ENCODE results near the gene CACNA2D3. TPM values are rescaled to one million over a fixed set of nuclear protein-coding genes. Genes with fewer than 3 reads are reported as not detected.

The CACNA2D3 gene
- polyA plus RNA-seq, 2 of the 4 experiments (the other 2 are of a cell fraction) = 0.04 to 0.05 TPM

DNA sequence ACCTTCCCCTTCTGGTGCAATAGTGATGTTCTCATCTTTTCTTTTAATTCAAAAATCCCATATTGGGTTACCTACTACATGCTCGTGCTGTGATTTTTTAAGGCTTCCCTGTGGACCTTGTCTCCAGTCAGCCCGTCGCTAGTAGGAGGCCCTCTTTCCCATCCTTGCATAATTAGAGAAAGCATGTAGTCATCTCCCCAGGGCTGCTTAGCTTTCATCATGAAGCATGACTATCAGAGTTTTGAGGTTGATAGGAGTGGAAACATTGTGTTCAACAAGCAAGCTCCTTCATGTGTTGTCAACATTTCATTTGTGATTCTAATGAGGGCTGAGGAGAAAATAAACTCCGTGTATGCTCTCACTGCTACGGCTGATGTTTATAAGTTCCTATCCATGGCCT lies 814.2 kb downstream of the CACNA2D3 start:
- Histone ChIP-seq H3K9me3 (no peaks in the 10 kb centered on the region), H3K27ac (no peak overlapping the region), H3K4me2 (no peak overlapping the region), H3K4me1 (no peaks in the 10 kb centered on the region), H3K4me3 (no peak overlapping the region)
- POLR2A ChIA-PET = no interaction called here
- FAIRE-seq (no peak), DNase-seq (ENCODE audit: low read depth in 1 of 2, low spot score in 1 of 2) (no peak), ATAC-seq (no peak)
- TF ChIP-seq GATA3 (IDR thresholded peaks at IDR 0.05; ENCODE audit: borderline replicate concordance) = no peak
- TF ChIP-seq, protein P1, sequence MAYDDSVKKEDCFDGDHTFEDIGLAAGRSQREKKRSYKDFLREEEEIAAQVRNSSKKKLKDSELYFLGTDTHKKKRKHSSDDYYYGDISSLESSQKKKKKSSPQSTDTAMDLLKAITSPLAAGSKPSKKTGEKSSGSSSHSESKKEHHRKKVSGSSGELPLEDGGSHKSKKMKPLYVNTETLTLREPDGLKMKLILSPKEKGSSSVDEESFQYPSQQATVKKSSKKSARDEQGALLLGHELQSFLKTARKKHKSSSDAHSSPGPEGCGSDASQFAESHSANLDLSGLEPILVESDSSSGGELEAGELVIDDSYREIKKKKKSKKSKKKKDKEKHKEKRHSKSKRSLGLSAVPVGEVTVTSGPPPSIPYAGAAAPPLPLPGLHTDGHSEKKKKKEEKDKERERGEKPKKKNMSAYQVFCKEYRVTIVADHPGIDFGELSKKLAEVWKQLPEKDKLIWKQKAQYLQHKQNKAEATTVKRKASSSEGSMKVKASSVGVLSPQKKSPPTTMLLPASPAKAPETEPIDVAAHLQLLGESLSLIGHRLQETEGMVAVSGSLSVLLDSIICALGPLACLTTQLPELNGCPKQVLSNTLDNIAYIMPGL (CRISPR knock-in tag; IDR thresholded peaks at IDR 0.05; ENCODE audit: borderline replicate concordance) = no peak
- CTCF ChIA-PET = interaction anchor here (0.7 to 1.6 kb wide), 2 partner anchors 16 to 71 kb away, joined by 3 to 4 read pairs; no protein-coding TSS in a partner anchor
- 32% methylated on average over 5 of the region's 5 CpGs for WGBS (ENCODE audit: missing lambda C conversion rate)

- H3K9me3 ChIP-seq = no peaks in the 10 kb centered on the region
- no peaks in the 10 kb centered on the region for H3K4me1 ChIP-seq
- no peak for DNase-seq (ENCODE audit: low read depth in 1 of 2, low spot score in 1 of 2)
- ChIA-PET POLR2A (no interaction called here), CTCF (no interaction called here)
- TF ChIP-seq FOSB (CRISPR knock-in tag; IDR thresholded peaks at IDR 0.05) (no peak), ZFP36 (IDR thresholded peaks at IDR 0.05; ENCODE audit: borderline replicate concordance, partially characterized antibody) (no peak), HES2 (IDR thresholded peaks at IDR 0.05) (no peak), HOXA7 (CRISPR knock-in tag; IDR thresholded peaks at IDR 0.05) (no peak)
- TF ChIP-seq, protein P1 (CRISPR knock-in tag; IDR thresholded peaks at IDR 0.05; ENCODE audit: borderline replicate concordance) = no peak
- 0% methylated on average over 3 of the region's 6 CpGs for WGBS (ENCODE audit: missing lambda C conversion rate)
- no peak overlapping the region for H3K27ac ChIP-seq
- no peak for FAIRE-seq
- ATAC-seq = no peak
- H3K4me2 ChIP-seq = no peak overlapping the region
- H3K4me3 ChIP-seq = no peak overlapping the region
These were observed 817.4 kb downstream of the CACNA2D3 start for GRCh38 chr3:54939557-54940300.

DNA sequence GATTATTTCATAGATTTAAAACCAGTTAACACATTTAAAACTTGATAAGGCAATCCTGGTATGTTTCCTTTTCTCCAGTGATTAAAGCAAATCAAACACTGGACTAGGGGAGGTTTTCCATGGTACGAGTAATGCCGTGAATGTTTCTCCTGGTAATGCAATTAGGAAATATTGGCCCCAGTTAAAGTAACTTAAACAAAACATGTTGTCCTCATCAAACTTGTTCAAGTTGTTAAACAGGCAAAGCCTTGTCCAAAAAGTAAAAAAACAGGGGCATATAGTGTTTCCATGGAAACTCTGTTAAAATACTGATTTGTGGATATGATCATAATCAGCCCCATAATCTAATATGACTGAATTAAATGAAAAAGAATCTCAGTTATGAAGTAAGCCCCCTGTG lies 818.6 kb downstream of the CACNA2D3 start:
- 78% methylated on average over 2 of the region's 2 CpGs for WGBS (ENCODE audit: missing lambda C conversion rate)
- H3K4me1 ChIP-seq = no peaks in the 10 kb centered on the region
- POLR2A ChIA-PET = no interaction called here
- H3K4me3 ChIP-seq = no peak overlapping the region
- TF ChIP-seq GATA3 (IDR thresholded peaks at IDR 0.05; ENCODE audit: borderline replicate concordance) (no peak), MAFK (IDR thresholded peaks at IDR 0.05; ENCODE audit: partially characterized antibody) (no peak)
- FAIRE-seq = no peak
- DNase-seq (ENCODE audit: low read depth in 1 of 2, low spot score in 1 of 2) = no peak
- H3K27ac ChIP-seq = no peak overlapping the region
- no peaks in the 10 kb centered on the region for H3K9me3 ChIP-seq
- CTCF ChIA-PET = no interaction called here
- ATAC-seq = no peak
- no peak overlapping the region for H3K4me2 ChIP-seq

GRCh38 chr3:54941690-54942362 lies 819.5 kb downstream of the CACNA2D3 start:
- Histone ChIP-seq H3K27ac (no peak overlapping the region), H3K4me1 (no peaks in the 10 kb centered on the region), H3K4me3 (no peak overlapping the region), H3K9me3 (no peaks in the 10 kb centered on the region), H3K4me2 (no peak overlapping the region)
- TF ChIP-seq KDM5A (IDR thresholded peaks at IDR 0.05) (no peak), BHLHE40 (IDR thresholded peaks at IDR 0.05; ENCODE audit: low read depth, low read length) (no peak), USF2 (IDR thresholded peaks at IDR 0.05) (no peak), TP53 (CRISPR knock-in tag; IDR thresholded peaks at IDR 0.05) (no peak), CEBPB (IDR thresholded peaks at IDR 0.05) (no peak), MYC (IDR thresholded peaks at IDR 0.05; ENCODE audit: borderline replicate concordance, low read length) (no peak)
- no peak for DNase-seq (ENCODE audit: low read depth in 1 of 2, low spot score in 1 of 2)
- FAIRE-seq = no peak
- POLR2A ChIA-PET = no interaction called here
- CTCF ChIA-PET = no interaction called here
- no peak for ATAC-seq
- 21% methylated on average over 7 of the region's 7 CpGs for WGBS (ENCODE audit: missing lambda C conversion rate)

Data from A549 (cell line).